ENCODE measurements around the gene PALM. TPM values are rescaled to one million over a fixed set of nuclear protein-coding genes. Genes with fewer than 3 reads are reported as not detected.

Gene PALM
- total RNA-seq, 1 donor from 2014 or later = 42.0 TPM

- Mint-ChIP-seq H3K4me1 (ENCODE audit: unreplicated experiment) (peaks cover 28% of the 10 kb centered on the region), H3K27me3 (ENCODE audit: unreplicated experiment) (peaks cover 16% of the 10 kb centered on the region), H3K27ac (ENCODE audit: unreplicated experiment) (no peak overlapping the region), H3K36me3 (ENCODE audit: low read depth, unreplicated experiment) (peaks cover 21% of the 10 kb centered on the region), H3K4me3 (ENCODE audit: unreplicated experiment) (no peak overlapping the region), H3K9me3 (ENCODE audit: unreplicated experiment) (no peaks in the 10 kb centered on the region)
- no peak for DNase-seq (ENCODE audit: low spot score)
- TF ChIP-seq, protein P1, sequence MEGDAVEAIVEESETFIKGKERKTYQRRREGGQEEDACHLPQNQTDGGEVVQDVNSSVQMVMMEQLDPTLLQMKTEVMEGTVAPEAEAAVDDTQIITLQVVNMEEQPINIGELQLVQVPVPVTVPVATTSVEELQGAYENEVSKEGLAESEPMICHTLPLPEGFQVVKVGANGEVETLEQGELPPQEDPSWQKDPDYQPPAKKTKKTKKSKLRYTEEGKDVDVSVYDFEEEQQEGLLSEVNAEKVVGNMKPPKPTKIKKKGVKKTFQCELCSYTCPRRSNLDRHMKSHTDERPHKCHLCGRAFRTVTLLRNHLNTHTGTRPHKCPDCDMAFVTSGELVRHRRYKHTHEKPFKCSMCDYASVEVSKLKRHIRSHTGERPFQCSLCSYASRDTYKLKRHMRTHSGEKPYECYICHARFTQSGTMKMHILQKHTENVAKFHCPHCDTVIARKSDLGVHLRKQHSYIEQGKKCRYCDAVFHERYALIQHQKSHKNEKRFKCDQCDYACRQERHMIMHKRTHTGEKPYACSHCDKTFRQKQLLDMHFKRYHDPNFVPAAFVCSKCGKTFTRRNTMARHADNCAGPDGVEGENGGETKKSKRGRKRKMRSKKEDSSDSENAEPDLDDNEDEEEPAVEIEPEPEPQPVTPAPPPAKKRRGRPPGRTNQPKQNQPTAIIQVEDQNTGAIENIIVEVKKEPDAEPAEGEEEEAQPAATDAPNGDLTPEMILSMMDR (IDR thresholded peaks at IDR 0.05; ENCODE audit: unreplicated experiment) = no peak
Measured at GRCh38 chr19:795691-796581, 87.2 kb downstream of the PALM start.

DNA sequence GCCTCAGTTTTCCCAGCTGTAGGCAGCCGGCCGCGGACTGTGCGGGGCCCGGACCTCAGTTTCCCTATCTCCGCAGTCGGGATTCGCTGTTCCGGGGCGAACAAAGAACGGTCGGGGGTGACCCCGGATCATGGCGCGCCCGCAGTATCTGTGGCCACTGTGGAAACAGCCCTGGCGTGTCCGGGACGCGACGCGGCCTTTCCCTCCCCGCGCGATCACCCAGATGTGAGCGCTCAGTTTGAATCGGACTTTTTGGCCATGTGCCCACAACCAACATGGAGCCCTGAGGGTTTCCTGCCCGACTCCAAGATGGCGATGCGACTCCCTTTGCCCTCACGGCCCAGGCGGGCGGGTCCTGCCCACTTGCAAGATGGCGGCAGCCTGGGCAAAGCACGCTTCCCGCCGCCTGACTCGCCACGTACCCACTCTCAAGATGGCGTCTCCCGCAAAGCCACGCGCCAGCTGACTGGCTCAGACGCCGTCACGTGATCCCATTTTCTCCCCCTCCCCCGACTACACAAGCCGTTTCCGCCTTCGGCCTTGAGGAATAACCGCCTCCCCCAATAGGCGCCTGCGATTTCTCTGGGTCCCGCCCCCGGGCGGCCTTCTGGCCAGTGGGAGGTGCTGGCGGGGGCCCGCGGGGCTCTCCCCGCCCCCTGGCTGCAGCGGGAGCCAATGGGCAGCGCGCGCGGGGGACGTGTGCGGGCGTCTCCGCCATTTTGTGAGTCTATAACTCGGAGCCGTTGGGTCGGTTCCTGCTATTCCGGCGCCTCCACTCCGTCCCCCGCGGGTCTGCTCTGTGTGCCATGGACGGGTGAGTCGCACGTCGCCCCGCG is 88.2 kb downstream of the PALM start, which contains the start of gene PTBP1:
Gene PTBP1, plus strand, starts transcription at position 761 of the 836 bp plus-strand sequence. Its CDS starts 46 bp downstream, at position 807.
- Mint-ChIP-seq H3K9me3 (ENCODE audit: unreplicated experiment) (no peaks in the 10 kb centered on the region), H3K36me3 (ENCODE audit: low read depth, unreplicated experiment) (peaks cover 21% of the 10 kb centered on the region), H3K27me3 (ENCODE audit: unreplicated experiment) (peaks cover 15% of the 10 kb centered on the region), H3K4me3 (ENCODE audit: unreplicated experiment) (peak within 1 kb of the TSS; percentile 97), H3K27ac (ENCODE audit: unreplicated experiment) (peak within 1 kb of the TSS; percentile 98), H3K4me1 (ENCODE audit: unreplicated experiment) (peaks cover 26% of the 10 kb centered on the region)
- peak; percentile 99 for DNase-seq (ENCODE audit: low spot score)
- TF ChIP-seq, protein P1 (IDR thresholded peaks at IDR 0.05; ENCODE audit: unreplicated experiment) = peak; percentile 39

Other genes starting within 250 kb of the PALM start
- 46.9 TPM for gene SHC2, start 247.9 kb upstream of the PALM start, total RNA-seq (ENCODE audit: unreplicated experiment)
- gene MADCAM1, start 212.4 kb upstream of the PALM start, total RNA-seq (ENCODE audit: unreplicated experiment) = 6.5 TPM
- 18.0 TPM for gene TPGS1, start 201.4 kb upstream of the PALM start, total RNA-seq (ENCODE audit: unreplicated experiment)
- 126 TPM for gene CDC34, start 177.2 kb upstream of the PALM start, total RNA-seq (ENCODE audit: unreplicated experiment)
- not detected for gene GZMM, start 164.9 kb upstream of the PALM start, total RNA-seq (ENCODE audit: unreplicated experiment)
- 353 TPM for gene BSG, start 136.3 kb upstream of the PALM start, total RNA-seq (ENCODE audit: unreplicated experiment)
- 0.28 TPM for gene HCN2, start 119.1 kb upstream of the PALM start, total RNA-seq (ENCODE audit: unreplicated experiment)
- gene POLRMT, start 75.4 kb upstream of the PALM start, total RNA-seq (ENCODE audit: unreplicated experiment) = 53.6 TPM
- not detected for gene FGF22, start 69.1 kb upstream of the PALM start, total RNA-seq (ENCODE audit: unreplicated experiment)
- gene RNF126, start 45.7 kb upstream of the PALM start, total RNA-seq (ENCODE audit: unreplicated experiment) = 41.7 TPM
- gene FSTL3, start 32.5 kb upstream of the PALM start, total RNA-seq (ENCODE audit: unreplicated experiment) = 6.5 TPM
- gene PRSS57, start 13.5 kb upstream of the PALM start, total RNA-seq (ENCODE audit: unreplicated experiment) = not detected
- gene MISP, start 42.2 kb downstream of the PALM start, total RNA-seq (ENCODE audit: unreplicated experiment) = not detected
- 614 TPM for gene PTBP1, start 88.5 kb downstream of the PALM start, total RNA-seq (ENCODE audit: unreplicated experiment)
- 17.6 TPM for gene PLPPR3, start 113.0 kb downstream of the PALM start, total RNA-seq (ENCODE audit: unreplicated experiment)
- 0.21 TPM for gene AZU1, start 118.9 kb downstream of the PALM start, total RNA-seq (ENCODE audit: unreplicated experiment)
- not detected for gene PRTN3, start 132.1 kb downstream of the PALM start, total RNA-seq (ENCODE audit: unreplicated experiment)
- gene ELANE, start 143.4 kb downstream of the PALM start, total RNA-seq (ENCODE audit: unreplicated experiment) = not detected
- 0.46 TPM for gene CFD, start 150.7 kb downstream of the PALM start, total RNA-seq (ENCODE audit: unreplicated experiment)
- gene MED16, start 184.3 kb downstream of the PALM start, total RNA-seq (ENCODE audit: unreplicated experiment) = 66.5 TPM
- gene RNU6-9, start 184.5 kb downstream of the PALM start, total RNA-seq (ENCODE audit: unreplicated experiment) = not detected
- gene R3HDM4, start 204.3 kb downstream of the PALM start, total RNA-seq (ENCODE audit: unreplicated experiment) = 40.6 TPM
- not detected for gene KISS1R, start 208.4 kb downstream of the PALM start, total RNA-seq (ENCODE audit: unreplicated experiment)
- gene ARID3A, start 217.1 kb downstream of the PALM start, total RNA-seq (ENCODE audit: unreplicated experiment) = 108 TPM

Measured in endothelial cell (in vitro differentiated cells).